PC-9 (cell line): Measurements from ENCODE around the gene TSSK6.

Source experiments
- EZH2 ChIP-seq: fragments of 200-600 bp; sonication (generic); IDR thresholded peaks from 2 replicates; pipeline ENCODE4 v1.8.0; 2017; ENCODE audit warnings: antibody characterized with exemption, low read depth
- TF ChIP-seq, protein P1 (sequence below): fragments of 200-600 bp; sonication (generic); conservative IDR thresholded peaks from 2 replicates; pipeline ENCODE4 v1.6.1; 2017; ENCODE audit warnings: mixed run types, antibody characterized with exemption, mild to moderate bottlenecking, moderate library complexity

DNA sequence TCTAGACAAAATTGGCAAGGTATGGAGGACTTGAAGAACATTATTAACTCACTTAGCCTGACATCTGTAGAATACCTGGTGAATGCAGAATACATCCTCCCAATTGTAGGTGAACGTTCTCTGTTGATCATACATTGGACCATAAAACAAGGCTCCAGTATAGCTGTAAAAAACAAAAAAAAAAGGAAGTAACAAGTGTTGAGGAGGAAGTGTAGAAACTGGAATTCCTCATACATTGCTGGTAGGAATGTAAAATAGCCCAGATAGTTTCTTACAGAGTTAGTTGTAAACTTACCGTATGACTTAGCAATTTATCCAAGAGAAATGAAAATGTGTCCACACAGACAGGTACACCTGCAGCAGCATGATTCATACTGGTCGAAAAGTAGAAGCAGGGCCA is 44.8 kb downstream of the TSSK6 start:
- TF ChIP-seq, protein P1, sequence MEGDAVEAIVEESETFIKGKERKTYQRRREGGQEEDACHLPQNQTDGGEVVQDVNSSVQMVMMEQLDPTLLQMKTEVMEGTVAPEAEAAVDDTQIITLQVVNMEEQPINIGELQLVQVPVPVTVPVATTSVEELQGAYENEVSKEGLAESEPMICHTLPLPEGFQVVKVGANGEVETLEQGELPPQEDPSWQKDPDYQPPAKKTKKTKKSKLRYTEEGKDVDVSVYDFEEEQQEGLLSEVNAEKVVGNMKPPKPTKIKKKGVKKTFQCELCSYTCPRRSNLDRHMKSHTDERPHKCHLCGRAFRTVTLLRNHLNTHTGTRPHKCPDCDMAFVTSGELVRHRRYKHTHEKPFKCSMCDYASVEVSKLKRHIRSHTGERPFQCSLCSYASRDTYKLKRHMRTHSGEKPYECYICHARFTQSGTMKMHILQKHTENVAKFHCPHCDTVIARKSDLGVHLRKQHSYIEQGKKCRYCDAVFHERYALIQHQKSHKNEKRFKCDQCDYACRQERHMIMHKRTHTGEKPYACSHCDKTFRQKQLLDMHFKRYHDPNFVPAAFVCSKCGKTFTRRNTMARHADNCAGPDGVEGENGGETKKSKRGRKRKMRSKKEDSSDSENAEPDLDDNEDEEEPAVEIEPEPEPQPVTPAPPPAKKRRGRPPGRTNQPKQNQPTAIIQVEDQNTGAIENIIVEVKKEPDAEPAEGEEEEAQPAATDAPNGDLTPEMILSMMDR, result no peak
- no peak for TF ChIP-seq EZH2
